ENCODE data around the gene TIMP4. TPM values are rescaled to one million over a fixed set of nuclear protein-coding genes. Genes with fewer than 3 reads are reported as not detected.

Gene TIMP4
- total RNA-seq, 1 experiment from 2014 or later: 8.4 TPM

DNA sequence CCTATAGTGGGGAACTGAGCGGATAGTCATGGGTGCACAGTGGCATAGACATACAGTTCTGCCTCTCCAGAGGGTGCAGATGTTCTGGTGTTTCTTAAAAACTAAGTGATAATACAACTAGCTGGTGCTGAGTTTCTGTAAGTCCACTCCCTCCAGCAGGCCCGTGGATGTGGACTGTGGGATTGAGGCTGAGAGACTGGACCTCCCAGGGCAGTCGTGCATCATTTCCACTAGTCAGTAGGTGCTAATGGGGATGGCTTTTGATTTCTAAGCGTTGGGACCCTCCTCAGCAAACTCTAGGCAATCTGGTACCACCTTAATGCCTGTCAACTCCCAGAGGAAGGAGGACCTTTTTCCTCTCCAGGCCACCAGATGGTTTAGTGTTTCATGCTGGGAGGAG is 27.3 kb upstream of the TIMP4 start:
- H2BK5ac ChIP-seq (ENCODE audit: insufficient read length, low read length): no peak overlapping the region
- no peak overlapping the region for H3T11ph ChIP-seq (ENCODE audit: low read length)
- DNase-seq: no peak
- Mint-ChIP-seq H3K9me3 (no peaks in the 10 kb centered on the region; a peak in 1 of 5 replicates), H3K4me3 (no peak overlapping the region), H3K27me3 (ENCODE audit: low read depth) (no peaks in the 10 kb centered on the region), H3K36me3 (ENCODE audit: insufficient read depth in 1 of 3, low read depth in 3 of 3) (no peaks in the 10 kb centered on the region; a peak in 3 of 7 replicates), H3K4me1 (peaks cover 2 to 4% of the 10 kb centered on the region in 2 experiments; a peak in 1 of 4 replicates), H3K27ac (no peak overlapping the region)
- no peak overlapping the region for H2BK15ac ChIP-seq (ENCODE audit: low read depth, low read length)
- H3K14ac ChIP-seq (ENCODE audit: insufficient read depth, low read length): no peak overlapping the region
- H3K18ac ChIP-seq (ENCODE audit: insufficient read length, low read depth, low read length): no peak overlapping the region
- no peak overlapping the region for H3K4ac ChIP-seq (ENCODE audit: low read depth, low read length)
- H3K9ac ChIP-seq (ENCODE audit: extremely low read depth, insufficient read length, low read length): no peak overlapping the region
- H3K79me1 ChIP-seq (ENCODE audit: insufficient read depth, low read depth, low read length, poor library complexity, severe bottlenecking): no peaks in the 10 kb centered on the region
- no peak overlapping the region for H2BK20ac ChIP-seq (ENCODE audit: low read depth, low read length, poor library complexity, severe bottlenecking)
- H3K27me3 ChIP-seq (ENCODE audit: insufficient read depth, low read length): no peaks in the 10 kb centered on the region
- no peak for TF ChIP-seq CTCF (conservative IDR thresholded peaks at IDR 0.05)
- no peak overlapping the region for H2BK12ac ChIP-seq (ENCODE audit: insufficient read length, low read depth, low read length)
- H4K20me1 ChIP-seq (ENCODE audit: control insufficient read depth, insufficient read depth, insufficient read length): no peaks in the 10 kb centered on the region
- H3K23me2 ChIP-seq (ENCODE audit: insufficient read length, low read depth, low read length, poor library complexity, severe bottlenecking): no peaks in the 10 kb centered on the region
- H3K4me1 ChIP-seq (ENCODE audit: insufficient read depth, low read length): no peaks in the 10 kb centered on the region
- H4K8ac ChIP-seq (replicated peaks; ENCODE audit: insufficient read length, low read depth, low read length): no peak overlapping the region
- H3K4me2 ChIP-seq (ENCODE audit: insufficient read depth, insufficient read length, low read length): no peak overlapping the region
- H3K23ac ChIP-seq (ENCODE audit: insufficient read length, low read depth, low read length): no peak overlapping the region
- H2AK5ac ChIP-seq (ENCODE audit: insufficient read length, low read length): no peak overlapping the region
- WGBS (ENCODE audit: extremely low coverage, insufficient read length, low lambda C conversion rate): no CpG with 5 or more reads among the region's 4 CpGs
- no peak overlapping the region for H2AFZ ChIP-seq (ENCODE audit: low read length)
- no peak overlapping the region for H3K27ac ChIP-seq (ENCODE audit: insufficient read length, low read depth, low read length)
- H3K9me3 ChIP-seq (ENCODE audit: control insufficient read depth, low read depth, low read length): no peaks in the 10 kb centered on the region
- no peak overlapping the region for H2BK120ac ChIP-seq (ENCODE audit: low read depth, low read length, poor library complexity, severe bottlenecking)
- H4K5ac ChIP-seq (ENCODE audit: insufficient read length, low read depth, low read length): no peak overlapping the region
- no peak overlapping the region for H4K91ac ChIP-seq (ENCODE audit: insufficient read length, low read depth, low read length)
- no peaks in the 10 kb centered on the region for H3K79me2 ChIP-seq (ENCODE audit: insufficient read depth, low read length)
- no peak overlapping the region for H3K56ac ChIP-seq (ENCODE audit: insufficient read length, low read depth, low read length)
